Stimulated activated CD8-positive, alpha-beta memory T cell treated with anti-CD3 and anti-CD28 coated beads, Interleukin-12 subunit alpha, Interleukin-12 subunit beta, amount 100 ng/mL, for 24 hours (primary cell): ENCODE data around the gene CBFA2T3.

ENCODE experiments used
- DNase-seq: peaks from one replicate; pipeline ENCODE4 v3.0.0-alpha.2; 2020; ENCODE audit errors: extremely low read depth

Gene CBFA2T3

GRCh38 chr16:88877564-88878289 lies 99.3 kb downstream of the CBFA2T3 start:
- DNase-seq: no peak

GRCh38 chr16:88876942-88877526 lies 100.0 kb downstream of the CBFA2T3 start:
- DNase-seq: no peak

- DNase-seq: no peak
Observed at GRCh38 chr16:88875703-88876234, 101.2 kb downstream of the CBFA2T3 start.

- no peak for DNase-seq
Observed at GRCh38 chr16:88874938-88875599, 101.9 kb downstream of the CBFA2T3 start.

- no peak for DNase-seq
Observed at GRCh38 chr16:88872650-88873331, 104.2 kb downstream of the CBFA2T3 start.

GRCh38 chr16:88871730-88872416 lies 105.1 kb downstream of the CBFA2T3 start:
- DNase-seq: no peak

GRCh38 chr16:88871349-88871702 lies 105.7 kb downstream of the CBFA2T3 start:
- DNase-seq: no peak

GRCh38 chr16:88870608-88871348 lies 106.2 kb downstream of the CBFA2T3 start:
- DNase-seq: no peak

- DNase-seq: no peak
Observed at GRCh38 chr16:88869673-88869980, 107.4 kb downstream of the CBFA2T3 start.

GRCh38 chr16:88868974-88869672 lies 107.9 kb downstream of the CBFA2T3 start:
- no peak for DNase-seq

- no peak for DNase-seq
Observed at GRCh38 chr16:88867581-88868246, 109.3 kb downstream of the CBFA2T3 start.

GRCh38 chr16:88866151-88866920 lies 110.7 kb downstream of the CBFA2T3 start, which contains the start of gene PABPN1L:
TSS of gene PABPN1L (minus strand) at chr16:88866660. CDS start at chr16:88866606, 54 bp downstream.
- DNase-seq: no peak

GRCh38 chr16:88865742-88866141 lies 111.3 kb downstream of the CBFA2T3 start:
- no peak for DNase-seq

- no peak for DNase-seq
Observed at GRCh38 chr16:88865310-88865709, 111.7 kb downstream of the CBFA2T3 start.

- DNase-seq: no peak
Observed at GRCh38 chr16:88864521-88864920, 112.5 kb downstream of the CBFA2T3 start.

GRCh38 chr16:88864099-88864498 lies 112.9 kb downstream of the CBFA2T3 start:
- DNase-seq: no peak

- DNase-seq: no peak
Observed at GRCh38 chr16:88863426-88863825, 113.6 kb downstream of the CBFA2T3 start.

GRCh38 chr16:88862968-88863367 lies 114.0 kb downstream of the CBFA2T3 start:
- no peak for DNase-seq

- DNase-seq: no peak
Observed at GRCh38 chr16:88861359-88861758, 115.6 kb downstream of the CBFA2T3 start.
